OCI-LY1 (cell line): ENCODE measurements around the gene CSH2.
"Not testable (repeated sequence)": the region's sequence is repeated elsewhere in the genome, so short reads cannot be mapped to it uniquely, and the experiment has no call there.

Experiments used
- H2AFZ ChIP-seq: fragments of 200-600 bp; sonication (generic), shearing (Covaris generic); 2 replicates; pipeline ENCODE4 v1.6.0; 2014; ENCODE audit warnings: antibody characterized with exemption, mild to moderate bottlenecking, low read length
- H3F3A ChIP-seq: fragments of 200-600 bp; sonication (generic), shearing (Covaris generic); 2 replicates; pipeline ENCODE4 v1.6.0; 2014; ENCODE audit warnings: mild to moderate bottlenecking, antibody characterized with exemption, low read length, moderate library complexity; ENCODE audit not compliant: insufficient read depth
- H3K27ac ChIP-seq: fragments of 200-600 bp; sonication (generic); 2 replicates; pipeline ENCODE4 v1.5.1; 2014; ENCODE audit warnings: low read length, mixed run types, mild to moderate bottlenecking, low read depth; ENCODE audit not compliant: poor library complexity, severe bottlenecking
- H3K27me3 ChIP-seq: fragments of 200-600 bp; sonication (generic); 2 replicates; pipeline ENCODE4 v1.6.0; 2014; ENCODE audit warnings: antibody characterized with exemption, mild to moderate bottlenecking, low read length, moderate library complexity; ENCODE audit not compliant: insufficient read depth
- H3K36me3 ChIP-seq: fragments of 200-600 bp; sonication (generic); 2 replicates; pipeline ENCODE4 v1.6.1; 2014; ENCODE audit warnings: mild to moderate bottlenecking, antibody characterized with exemption, low read length, moderate library complexity, mixed read lengths; ENCODE audit not compliant: insufficient read depth
- H3K4me1 ChIP-seq: fragments of 200-600 bp; sonication (generic); 2 replicates; pipeline ENCODE4 v1.5.1; 2014; ENCODE audit warnings: mild to moderate bottlenecking, low read length, moderate library complexity; ENCODE audit not compliant: insufficient read depth, severe bottlenecking
- H3K4me2 ChIP-seq: fragments of 200-600 bp; sonication (generic), shearing (Covaris generic); 2 replicates; pipeline ENCODE4 v1.6.1; 2014; ENCODE audit warnings: low read length
- H3K4me3 ChIP-seq: fragments of 200-600 bp; sonication (generic); 2 replicates; pipeline ENCODE4 v1.5.1; 2014; ENCODE audit warnings: low read length, low read depth, mild to moderate bottlenecking, mixed read lengths; ENCODE audit not compliant: poor library complexity, severe bottlenecking
- H3K79me2 ChIP-seq: fragments of 200-600 bp; shearing (Covaris generic); 2 replicates; pipeline ENCODE4 v1.6.1; 2016; ENCODE audit warnings: mixed run types, low read length, mixed read lengths; ENCODE audit not compliant: insufficient read depth
- H3K9ac ChIP-seq: fragments of 200-600 bp; sonication (generic), shearing (Covaris generic); 2 replicates; pipeline ENCODE4 v1.6.1; 2014; ENCODE audit warnings: mild to moderate bottlenecking, low read length, mixed read lengths
- H3K9me2 ChIP-seq: fragments of 200-600 bp; sonication (generic), shearing (Covaris generic); 2 replicates; pipeline ENCODE4 v1.6.1; 2014; ENCODE audit warnings: low read depth, mild to moderate bottlenecking, low read length, mixed read lengths
- H3K9me3 ChIP-seq: fragments of 200-600 bp; shearing (Covaris generic); 2 replicates; pipeline ENCODE4 v1.6.1; 2014; ENCODE audit warnings: low read length, mixed read lengths
- H4K20me1 ChIP-seq: fragments of 200-600 bp; sonication (generic), shearing (Covaris generic); 2 replicates; pipeline ENCODE4 v1.6.0; 2016; ENCODE audit warnings: mild to moderate bottlenecking, low read length; ENCODE audit not compliant: insufficient read depth
- TF ChIP-seq, protein P1 (sequence below): fragments of 200-600 bp; sonication (generic), shearing (Covaris generic); IDR thresholded peaks from 2 replicates; pipeline ENCODE4 v1.5.1; 2017; ENCODE audit warnings: mild to moderate bottlenecking, antibody characterized with exemption, low read length, moderate library complexity, mixed read lengths

Gene CSH2

DNA sequence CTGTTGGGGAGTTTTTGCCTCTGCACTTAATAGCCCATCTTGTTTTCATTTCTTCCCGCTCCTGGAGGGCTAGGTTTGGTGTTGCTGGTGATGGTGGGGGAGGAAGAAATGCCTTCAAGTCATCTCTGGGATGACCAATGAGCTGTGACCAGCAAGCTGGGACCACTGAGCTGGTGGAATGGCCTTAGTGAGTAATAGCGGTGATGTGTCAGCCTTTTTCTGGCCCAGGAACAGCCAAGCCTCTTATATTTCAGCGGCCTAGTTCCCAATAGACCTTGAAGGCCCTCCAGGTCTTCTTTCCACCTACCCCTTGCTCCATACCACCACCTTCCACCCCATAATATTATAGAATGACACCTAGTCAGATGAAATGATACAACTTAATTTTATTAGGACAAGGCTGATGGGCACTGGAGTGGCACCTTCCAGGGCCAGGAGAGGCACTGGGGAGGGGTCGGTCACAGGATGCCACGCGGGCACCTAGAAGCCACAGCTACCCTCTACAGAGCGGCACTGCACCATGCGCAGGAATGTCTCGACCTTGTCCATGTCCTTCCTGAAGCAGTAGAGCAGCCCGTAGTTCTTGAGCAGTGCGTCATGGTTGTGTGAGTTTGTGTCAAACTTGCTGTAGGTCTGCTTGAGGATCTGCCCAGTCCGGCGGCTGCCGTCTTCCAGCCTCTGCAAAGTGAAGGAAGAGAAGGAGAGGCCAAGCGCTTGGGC, 1.7 kb downstream of the CSH2 start:
- not testable (repeated sequence) for H3K4me2 ChIP-seq, H3K9me2 ChIP-seq, H3K4me1 ChIP-seq, H3K4me3 ChIP-seq, H4K20me1 ChIP-seq, H3F3A ChIP-seq, H3K9me3 ChIP-seq, H3K36me3 ChIP-seq, H3K27me3 ChIP-seq, H3K9ac ChIP-seq, H2AFZ ChIP-seq, H3K79me2 ChIP-seq, H3K27ac ChIP-seq

DNA sequence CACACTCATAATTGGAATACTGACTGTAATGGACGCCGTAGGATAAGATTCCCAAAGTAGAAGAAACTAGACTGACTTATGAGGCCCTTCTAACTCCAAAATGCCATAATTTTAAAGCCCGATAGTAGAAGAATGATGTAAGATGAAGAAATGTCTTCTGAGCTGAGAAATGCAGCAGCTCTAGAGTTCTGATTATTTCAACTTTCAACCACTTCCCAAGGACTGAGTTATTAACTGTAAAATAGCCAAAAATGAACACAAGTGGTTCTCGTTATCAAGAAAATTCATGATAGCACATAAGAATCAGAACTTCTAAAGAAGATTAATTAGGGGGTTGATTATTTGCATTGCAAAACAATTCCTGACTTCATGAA, 3.2 kb downstream of the CSH2 start:
- H4K20me1 ChIP-seq, H3K36me3 ChIP-seq, H3K4me2 ChIP-seq, H3K27me3 ChIP-seq, H3K9me3 ChIP-seq, H2AFZ ChIP-seq, H3K9me2 ChIP-seq, H3K79me2 ChIP-seq, H3K27ac ChIP-seq, H3K9ac ChIP-seq, H3K4me3 ChIP-seq, H3K4me1 ChIP-seq, H3F3A ChIP-seq: not testable (repeated sequence)

DNA sequence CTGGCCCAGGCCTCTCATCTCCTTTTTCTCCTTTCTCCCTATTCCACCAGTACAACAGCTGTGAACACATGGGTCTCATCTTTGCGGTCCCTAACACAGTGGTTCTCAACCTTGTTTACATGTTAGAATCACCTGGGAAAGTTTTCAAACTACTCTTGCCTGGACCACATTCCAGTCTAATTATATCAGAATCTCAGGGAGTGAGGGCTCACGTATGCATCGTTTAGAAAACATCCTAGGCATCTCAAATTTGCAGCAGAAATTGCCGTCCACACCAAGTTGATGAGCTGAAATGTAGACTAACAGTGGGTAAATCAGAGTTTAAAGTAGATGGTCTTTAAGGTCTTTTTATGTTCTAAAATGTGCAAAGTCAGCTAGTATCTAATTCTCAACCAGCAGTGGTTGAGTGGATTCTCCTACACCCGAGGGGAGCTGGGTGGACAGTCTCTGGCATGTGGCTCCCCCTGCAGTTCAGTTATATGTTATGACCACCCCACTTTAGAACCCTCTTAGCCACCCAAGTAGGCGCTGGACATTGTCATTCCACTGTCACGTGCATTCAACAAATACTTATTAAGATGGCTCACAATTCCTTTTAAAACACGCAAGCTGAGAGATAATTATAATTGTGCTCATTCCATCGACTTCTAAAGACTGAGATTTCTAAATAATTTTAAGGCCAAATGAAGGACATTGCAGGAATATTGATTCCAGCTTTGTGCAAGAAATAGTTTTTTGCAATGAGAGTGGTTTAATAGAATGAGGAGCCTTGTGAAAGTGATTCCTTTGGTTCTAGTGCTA, 3.8 kb downstream of the CSH2 start:
- not testable (repeated sequence) for H2AFZ ChIP-seq

DNA sequence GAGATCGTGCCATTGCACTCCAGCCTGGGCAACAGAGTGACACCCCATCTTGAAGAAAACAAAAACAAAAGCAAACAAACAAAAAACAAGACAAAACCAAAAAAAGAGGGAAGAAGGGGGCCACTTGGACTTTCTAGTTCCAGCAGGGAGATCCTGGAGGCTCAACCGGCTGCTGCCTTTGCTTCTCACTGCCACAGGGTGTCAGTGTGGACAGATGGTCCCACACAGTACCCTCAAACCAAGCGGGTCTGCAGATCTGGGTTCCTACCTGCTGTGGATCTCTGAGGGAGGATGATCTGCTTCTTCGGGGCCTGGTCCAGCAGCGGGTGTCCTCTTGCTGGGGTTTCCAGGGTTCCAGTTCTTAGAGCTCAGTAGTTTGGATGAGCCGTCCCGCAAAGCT, 6.9 kb downstream of the CSH2 start:
- not testable (repeated sequence) for H3K9ac ChIP-seq, H3K4me2 ChIP-seq, H3F3A ChIP-seq, H3K27me3 ChIP-seq, H3K27ac ChIP-seq, H3K9me3 ChIP-seq, H3K4me3 ChIP-seq, H2AFZ ChIP-seq, H3K9me2 ChIP-seq, H3K4me1 ChIP-seq, H3K79me2 ChIP-seq, H3K36me3 ChIP-seq, H4K20me1 ChIP-seq

More for the DNA sequence above, 3.8 kb downstream of the CSH2 start:
- H3K4me3 ChIP-seq, H3K9me2 ChIP-seq, H3K36me3 ChIP-seq, H3K4me1 ChIP-seq, H3K9ac ChIP-seq, H3K27ac ChIP-seq, H3K4me2 ChIP-seq, H4K20me1 ChIP-seq, H3K9me3 ChIP-seq, H3K79me2 ChIP-seq, H3F3A ChIP-seq, H3K27me3 ChIP-seq: not testable (repeated sequence)
- TF ChIP-seq, protein P1, sequence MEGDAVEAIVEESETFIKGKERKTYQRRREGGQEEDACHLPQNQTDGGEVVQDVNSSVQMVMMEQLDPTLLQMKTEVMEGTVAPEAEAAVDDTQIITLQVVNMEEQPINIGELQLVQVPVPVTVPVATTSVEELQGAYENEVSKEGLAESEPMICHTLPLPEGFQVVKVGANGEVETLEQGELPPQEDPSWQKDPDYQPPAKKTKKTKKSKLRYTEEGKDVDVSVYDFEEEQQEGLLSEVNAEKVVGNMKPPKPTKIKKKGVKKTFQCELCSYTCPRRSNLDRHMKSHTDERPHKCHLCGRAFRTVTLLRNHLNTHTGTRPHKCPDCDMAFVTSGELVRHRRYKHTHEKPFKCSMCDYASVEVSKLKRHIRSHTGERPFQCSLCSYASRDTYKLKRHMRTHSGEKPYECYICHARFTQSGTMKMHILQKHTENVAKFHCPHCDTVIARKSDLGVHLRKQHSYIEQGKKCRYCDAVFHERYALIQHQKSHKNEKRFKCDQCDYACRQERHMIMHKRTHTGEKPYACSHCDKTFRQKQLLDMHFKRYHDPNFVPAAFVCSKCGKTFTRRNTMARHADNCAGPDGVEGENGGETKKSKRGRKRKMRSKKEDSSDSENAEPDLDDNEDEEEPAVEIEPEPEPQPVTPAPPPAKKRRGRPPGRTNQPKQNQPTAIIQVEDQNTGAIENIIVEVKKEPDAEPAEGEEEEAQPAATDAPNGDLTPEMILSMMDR, result peak; percentile 46
